ENCODE data around the gene NAA38.
A peak's percentile ranks its signal among the peaks of the same experiment; 100 is the strongest.

The NAA38 gene

GRCh38 chr17:7833011-7833794 lies 24.2 kb downstream of the NAA38 start:
- Mint-ChIP-seq H3K9me3 (no peaks in the 10 kb centered on the region), H3K4me1 (peaks cover 29% of the 10 kb centered on the region), H3K4me3 (peak overlapping the region; percentile 88 to 95), H3K27me3 (peaks cover 14% of the 10 kb centered on the region), H3K27ac (peak overlapping the region in 1 of 2 donors; percentile 58)
- ATAC-seq: no peak
- DNase-seq: no peak

GRCh38 chr17:7832431-7832830 lies 24.9 kb downstream of the NAA38 start:
- no peaks in the 10 kb centered on the region for H3K9me3 Mint-ChIP-seq
- H3K4me3 Mint-ChIP-seq: no peak overlapping the region
- DNase-seq (no peak), ATAC-seq (no peak)
- H3K27me3 Mint-ChIP-seq: peaks cover 14% of the 10 kb centered on the region
- peaks cover 24% of the 10 kb centered on the region for H3K4me1 Mint-ChIP-seq
- no peak overlapping the region for H3K27ac Mint-ChIP-seq

DNA sequence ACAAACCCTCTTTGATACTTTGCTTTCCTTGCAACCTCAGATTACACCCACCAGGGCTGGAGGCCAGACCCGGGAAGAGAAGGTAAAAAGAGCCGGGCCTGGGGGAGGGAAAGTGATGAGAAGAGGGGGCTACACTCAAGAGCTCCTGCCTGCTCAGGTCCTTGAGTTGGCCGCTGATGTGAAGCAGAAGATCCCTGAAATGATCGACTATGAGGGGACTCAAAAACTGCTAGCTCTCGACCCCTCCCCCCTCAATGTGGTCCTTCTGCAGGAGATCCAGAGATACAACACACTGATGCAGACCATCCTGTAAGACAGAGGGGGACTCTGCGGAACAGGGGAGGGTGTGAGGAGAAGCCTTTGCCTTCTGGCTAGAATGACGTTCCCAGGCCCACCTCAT lies 26.1 kb downstream of the NAA38 start:
- Mint-ChIP-seq H3K27me3 (peaks cover 20% of the 10 kb centered on the region), H3K4me3 (no peak overlapping the region), H3K9me3 (no peaks in the 10 kb centered on the region), H3K27ac (no peak overlapping the region), H3K4me1 (peaks cover 12% of the 10 kb centered on the region)
- ATAC-seq (no peak), DNase-seq (no peak)

GRCh38 chr17:7830616-7831015 lies 26.7 kb downstream of the NAA38 start:
- DNase-seq (no peak), ATAC-seq (no peak)
- no peak overlapping the region for H3K27ac Mint-ChIP-seq
- peaks cover 20% of the 10 kb centered on the region for H3K27me3 Mint-ChIP-seq
- no peaks in the 10 kb centered on the region for H3K9me3 Mint-ChIP-seq
- H3K4me3 Mint-ChIP-seq: no peak overlapping the region
- H3K4me1 Mint-ChIP-seq: peaks cover 9% of the 10 kb centered on the region

DNA sequence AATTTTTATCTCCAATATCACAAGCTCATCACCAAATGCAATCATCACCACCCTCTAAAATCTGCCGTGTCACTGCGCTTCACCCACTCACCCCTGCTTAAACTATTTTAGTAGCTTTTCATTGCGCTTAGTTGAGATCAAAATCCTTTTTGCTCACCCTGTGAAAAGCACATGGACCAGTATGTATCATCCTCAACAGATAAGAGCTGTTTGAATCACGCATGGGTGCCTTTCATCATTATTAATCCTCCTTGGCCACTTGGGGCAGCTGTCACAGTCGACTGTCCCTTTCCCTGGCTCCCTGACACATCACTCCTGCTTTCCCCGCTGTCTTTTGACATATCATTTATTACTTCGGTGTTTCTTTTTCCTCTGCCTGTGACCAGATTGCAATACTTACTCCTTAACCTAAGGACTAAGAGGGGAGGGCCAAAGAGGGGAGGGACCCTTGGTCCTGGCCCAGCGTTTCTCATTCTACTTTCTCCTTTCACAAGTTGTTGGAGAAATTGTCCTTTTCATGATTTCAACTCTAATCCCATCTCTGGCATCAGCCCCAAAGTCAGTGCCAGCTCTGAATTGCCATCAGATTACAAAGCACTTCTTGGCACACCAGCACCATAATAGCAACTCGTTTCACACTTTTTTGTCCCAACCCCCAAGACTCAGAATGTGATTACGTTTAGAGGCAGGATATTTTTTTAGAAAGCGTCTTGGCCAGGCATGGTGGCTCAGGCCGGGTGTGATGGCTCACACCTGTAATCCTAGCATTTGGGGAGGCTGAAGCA lies 32.0 kb downstream of the NAA38 start:
- H3K9me3 Mint-ChIP-seq: no peaks in the 10 kb centered on the region
- no peak overlapping the region for H3K4me3 Mint-ChIP-seq
- peaks cover 16% of the 10 kb centered on the region for H3K27me3 Mint-ChIP-seq
- DNase-seq: no peak
- peaks cover 6% of the 10 kb centered on the region for H3K4me1 Mint-ChIP-seq
- no peak for ATAC-seq
- H3K27ac Mint-ChIP-seq: peak overlapping the region in 1 of 2 donors; percentile 72

DNA sequence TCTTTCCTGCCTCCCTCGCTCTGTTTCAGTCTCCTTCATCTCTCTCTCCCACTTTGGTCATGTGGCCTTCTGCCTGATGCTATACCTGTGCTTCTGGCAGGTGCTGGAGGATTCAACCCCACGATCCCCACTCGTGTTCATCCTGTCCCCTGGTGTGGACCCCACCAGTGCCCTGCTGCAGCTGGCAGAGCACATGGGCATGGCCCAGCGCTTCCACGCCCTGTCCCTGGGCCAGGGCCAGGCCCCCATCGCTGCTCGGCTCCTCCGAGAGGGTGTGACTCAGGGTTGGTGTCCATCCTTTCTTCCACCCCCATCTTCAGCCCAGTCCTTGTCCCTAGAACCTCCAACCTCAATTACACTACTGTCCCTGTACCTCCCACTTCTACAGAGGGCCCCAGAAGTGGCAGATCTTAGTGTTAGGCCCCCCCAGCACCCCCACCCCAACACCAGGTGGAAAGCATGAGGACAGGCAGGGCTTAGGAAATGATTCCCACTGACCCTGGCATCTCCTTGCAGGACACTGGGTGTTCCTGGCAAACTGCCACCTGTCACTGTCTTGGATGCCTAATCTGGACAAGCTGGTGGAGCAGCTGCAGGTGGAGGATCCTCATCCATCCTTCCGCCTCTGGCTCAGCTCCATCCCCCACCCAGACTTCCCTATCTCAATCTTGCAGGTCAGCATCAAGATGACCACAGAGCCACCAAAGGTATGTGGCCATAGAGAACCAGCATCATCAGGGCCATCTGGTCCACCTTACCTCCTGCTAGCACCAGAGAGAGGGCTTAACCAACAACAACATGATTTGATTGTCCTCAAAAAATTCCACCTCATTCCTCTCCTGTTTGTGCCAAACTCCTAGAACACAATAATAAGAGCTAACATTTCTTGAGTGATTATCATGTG lies 33.1 kb downstream of the NAA38 start:
- H3K4me3 Mint-ChIP-seq: no peak overlapping the region
- ATAC-seq (no peak), DNase-seq (no peak)
- H3K27me3 Mint-ChIP-seq: peaks cover 16% of the 10 kb centered on the region
- H3K9me3 Mint-ChIP-seq: no peaks in the 10 kb centered on the region
- H3K27ac Mint-ChIP-seq: no peak overlapping the region
- peaks cover 6% of the 10 kb centered on the region for H3K4me1 Mint-ChIP-seq

DNA sequence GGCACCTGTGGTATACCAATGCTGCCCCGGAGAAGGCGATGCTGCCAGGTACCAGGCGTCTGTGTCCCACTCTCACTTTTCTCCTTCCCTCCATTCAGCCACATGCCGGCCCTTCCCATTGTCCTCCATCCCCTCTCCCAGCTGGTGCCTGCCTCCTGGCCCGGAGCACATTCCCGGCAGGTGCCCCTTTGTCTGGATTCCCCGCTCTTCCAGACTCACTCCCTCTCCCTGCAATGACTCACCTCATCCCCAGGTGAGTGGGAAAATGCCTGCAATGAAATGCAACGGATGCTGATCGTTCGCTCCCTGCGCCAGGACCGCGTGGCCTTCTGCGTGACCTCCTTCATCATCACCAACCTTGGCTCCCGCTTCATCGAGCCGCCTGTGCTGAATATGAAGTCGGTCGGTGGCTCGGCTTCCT lies 33.8 kb downstream of the NAA38 start:
- Mint-ChIP-seq H3K9me3 (no peaks in the 10 kb centered on the region), H3K27ac (no peak overlapping the region), H3K4me3 (no peak overlapping the region), H3K4me1 (peaks cover 6% of the 10 kb centered on the region), H3K27me3 (peaks cover 16% of the 10 kb centered on the region)
- DNase-seq (no peak), ATAC-seq (no peak)

GRCh38 chr17:7822126-7822525 lies 35.2 kb downstream of the NAA38 start:
- H3K4me1 Mint-ChIP-seq: peaks cover 6% of the 10 kb centered on the region
- H3K9me3 Mint-ChIP-seq: no peaks in the 10 kb centered on the region
- DNase-seq: no peak
- no peak overlapping the region for H3K27ac Mint-ChIP-seq
- H3K4me3 Mint-ChIP-seq: no peak overlapping the region
- no peak for ATAC-seq
- peaks cover 15% of the 10 kb centered on the region for H3K27me3 Mint-ChIP-seq

DNA sequence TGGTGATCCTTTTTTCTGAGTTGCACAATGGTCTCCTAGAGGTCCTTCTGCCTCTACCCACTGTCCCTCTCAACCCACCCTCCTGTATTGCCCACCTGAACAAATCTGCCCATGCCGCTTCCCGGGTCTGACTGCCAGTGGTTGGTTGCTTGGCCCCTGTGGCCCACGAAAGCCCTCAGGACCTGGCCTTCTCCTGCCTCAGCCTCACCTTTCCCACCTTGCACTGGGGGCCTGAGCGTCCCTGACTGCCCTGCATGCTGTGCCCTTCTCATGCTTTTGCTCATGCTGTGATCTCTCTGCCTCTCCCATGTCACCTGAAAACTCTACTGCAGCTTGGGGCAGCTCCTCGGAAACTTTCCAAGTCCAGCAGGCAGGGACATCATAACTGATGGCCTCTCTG lies 37.1 kb downstream of the NAA38 start:
- Mint-ChIP-seq H3K27me3 (peaks cover 11% of the 10 kb centered on the region), H3K27ac (no peak overlapping the region), H3K4me1 (peaks cover 2% of the 10 kb centered on the region), H3K4me3 (no peak overlapping the region), H3K9me3 (no peaks in the 10 kb centered on the region)
- DNase-seq (no peak), ATAC-seq (no peak)

DNA sequence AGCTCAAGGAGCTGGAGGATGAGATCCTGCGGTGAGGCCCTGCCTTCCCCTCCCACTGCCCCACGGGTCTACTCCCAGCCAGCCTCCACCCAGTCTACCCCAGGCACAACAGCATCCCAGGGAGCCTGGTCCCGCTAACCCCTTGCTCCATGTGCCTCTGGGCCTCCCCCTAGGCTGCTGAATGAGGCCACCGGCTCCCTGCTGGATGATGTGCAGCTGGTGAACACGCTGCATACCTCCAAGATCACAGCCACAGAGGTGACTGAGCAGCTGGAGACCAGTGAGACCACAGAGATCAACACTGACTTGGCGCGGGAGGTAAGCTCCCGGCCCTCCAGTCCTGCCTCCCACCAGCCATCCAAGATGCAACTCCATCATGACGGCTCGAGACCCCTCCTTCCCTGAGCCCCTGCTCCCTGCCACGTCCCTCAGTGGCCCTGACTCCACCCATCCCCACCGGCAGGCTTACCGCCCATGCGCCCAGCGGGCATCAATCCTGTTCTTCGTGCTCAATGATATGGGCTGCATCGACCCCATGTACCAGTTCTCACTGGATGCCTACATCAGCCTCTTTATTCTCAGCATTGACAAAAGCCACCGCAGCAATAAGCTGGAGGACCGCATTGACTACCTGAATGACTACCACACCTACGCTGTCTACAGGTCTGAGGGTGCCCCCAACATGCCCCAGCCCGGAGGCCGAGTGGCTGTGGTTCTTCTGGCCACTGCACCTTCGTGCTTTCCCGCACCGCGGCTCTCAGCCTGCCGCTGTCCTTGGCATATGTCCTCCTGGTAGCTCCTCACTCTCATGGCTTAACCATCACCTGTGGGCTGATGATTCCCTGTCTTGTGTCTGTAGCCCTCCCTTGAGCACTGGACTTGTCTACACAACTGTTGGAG lies 38.4 kb downstream of the NAA38 start:
- no peak overlapping the region for H3K4me3 Mint-ChIP-seq
- H3K27ac Mint-ChIP-seq: no peak overlapping the region
- no peak for ATAC-seq
- H3K9me3 Mint-ChIP-seq: no peaks in the 10 kb centered on the region
- H3K27me3 Mint-ChIP-seq: peaks cover 5% of the 10 kb centered on the region
- DNase-seq: no peak
- H3K4me1 Mint-ChIP-seq: no peaks in the 10 kb centered on the region

GRCh38 chr17:7818026-7818425 lies 39.3 kb downstream of the NAA38 start:
- no peak overlapping the region for H3K27ac Mint-ChIP-seq
- H3K27me3 Mint-ChIP-seq: no peaks in the 10 kb centered on the region
- ATAC-seq: no peak
- no peak for DNase-seq
- H3K4me1 Mint-ChIP-seq: no peaks in the 10 kb centered on the region
- no peaks in the 10 kb centered on the region for H3K9me3 Mint-ChIP-seq
- no peak overlapping the region for H3K4me3 Mint-ChIP-seq

- no peak for DNase-seq
- Mint-ChIP-seq H3K27ac (no peak overlapping the region), H3K9me3 (no peaks in the 10 kb centered on the region), H3K4me3 (no peak overlapping the region), H3K27me3 (no peaks in the 10 kb centered on the region), H3K4me1 (no peaks in the 10 kb centered on the region)
- no peak for ATAC-seq
Observed at GRCh38 chr17:7817643-7817964, 39.8 kb downstream of the NAA38 start.

- ATAC-seq (no peak), DNase-seq (no peak)
- H3K4me1 Mint-ChIP-seq: no peaks in the 10 kb centered on the region
- H3K27me3 Mint-ChIP-seq: no peaks in the 10 kb centered on the region
- no peaks in the 10 kb centered on the region for H3K9me3 Mint-ChIP-seq
- no peak overlapping the region for H3K4me3 Mint-ChIP-seq
- H3K27ac Mint-ChIP-seq: peak overlapping the region in 1 of 2 donors; percentile 29
Observed at GRCh38 chr17:7816926-7817642, 40.3 kb downstream of the NAA38 start.

- no peak for ATAC-seq
- no peaks in the 10 kb centered on the region for H3K27me3 Mint-ChIP-seq
Observed at GRCh38 chr17:7814969-7815368, 42.4 kb downstream of the NAA38 start.

More at GRCh38 chr17:7814969-7815368, 42.4 kb downstream of the NAA38 start:
- Mint-ChIP-seq H3K9me3 (no peaks in the 10 kb centered on the region), H3K4me1 (no peaks in the 10 kb centered on the region), H3K4me3 (no peak overlapping the region), H3K27ac (no peak overlapping the region)
- no peak for DNase-seq
